HG03095 (cell line): ENCODE data around the gene ZNFX1.
"Not testable (repeated sequence)": the region's sequence is repeated elsewhere in the genome, so short reads cannot be mapped to it uniquely, and the experiment has no call there.

Experiments used
- ATAC-seq: cut with Tn5 transposase; IDR thresholded peaks from one replicate; pipeline ENCODE4 v1.9.1; 2021; ENCODE audit warnings: moderate library complexity; ENCODE audit not compliant: unreplicated experiment

ZNFX1 gene

GRCh38 chr20:49252556-49253350 is 25.1 kb downstream of the ZNFX1 start:
- no peak for ATAC-seq

DNA sequence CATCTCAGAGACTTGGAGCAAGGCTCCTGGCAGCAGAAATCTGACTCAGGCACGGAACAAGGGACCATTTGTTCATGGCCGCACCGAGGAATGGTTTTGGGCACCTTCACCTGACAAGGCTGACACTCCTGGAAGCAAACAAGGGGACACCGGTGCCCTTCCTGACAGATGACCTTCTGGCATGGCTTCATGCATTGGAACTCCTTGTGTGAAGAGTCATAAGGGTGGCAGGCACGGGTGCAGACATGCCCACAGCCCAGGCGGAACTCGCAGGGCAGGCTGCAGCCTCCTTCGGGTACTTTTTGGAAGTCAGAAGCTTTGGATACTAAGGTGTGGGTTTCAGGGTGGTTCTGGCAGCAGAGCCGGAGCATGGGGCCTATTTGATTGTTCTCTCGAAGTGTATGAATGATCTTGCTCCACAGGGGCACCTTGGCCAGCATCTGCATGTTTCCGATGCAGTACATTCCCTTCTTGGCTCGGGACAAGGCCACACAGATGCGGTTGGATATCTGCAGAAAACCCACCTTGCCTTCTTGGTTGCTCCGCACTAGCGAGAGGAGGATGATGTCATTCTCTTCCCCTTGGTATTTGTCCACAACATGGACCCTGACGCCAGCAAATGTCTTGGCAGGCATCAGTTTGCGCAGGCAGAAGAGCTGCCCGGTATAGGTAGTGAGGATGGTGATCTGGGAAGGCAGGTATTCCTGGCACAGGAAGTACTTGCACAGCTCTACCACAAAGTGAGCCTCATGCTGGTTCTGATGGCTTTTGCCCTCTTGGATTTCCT is 28.8 kb downstream of the ZNFX1 start:
- ATAC-seq = no peak

DNA sequence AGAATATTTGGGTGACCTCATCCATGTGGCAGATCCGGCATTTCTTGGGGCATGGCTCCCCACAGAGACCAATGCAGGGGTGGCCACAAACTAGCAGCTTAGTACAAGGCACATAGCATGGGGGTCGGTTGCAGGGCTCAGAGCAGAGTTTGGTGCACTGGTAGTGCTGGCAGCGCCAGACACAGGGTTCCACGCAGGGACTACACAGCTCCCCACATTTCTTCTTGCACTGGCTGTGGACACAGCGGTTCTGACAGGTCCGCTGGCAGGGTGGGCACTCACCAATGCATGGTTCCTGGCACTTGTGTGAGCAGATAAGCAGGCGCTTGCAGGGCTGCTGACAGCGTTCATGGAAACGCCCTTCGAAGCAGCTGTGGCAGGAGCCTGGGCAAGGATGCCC is 29.6 kb downstream of the ZNFX1 start:
- no peak for ATAC-seq

GRCh38 chr20:49247792-49248191 is 30.1 kb downstream of the ZNFX1 start:
- ATAC-seq = no peak

DNA sequence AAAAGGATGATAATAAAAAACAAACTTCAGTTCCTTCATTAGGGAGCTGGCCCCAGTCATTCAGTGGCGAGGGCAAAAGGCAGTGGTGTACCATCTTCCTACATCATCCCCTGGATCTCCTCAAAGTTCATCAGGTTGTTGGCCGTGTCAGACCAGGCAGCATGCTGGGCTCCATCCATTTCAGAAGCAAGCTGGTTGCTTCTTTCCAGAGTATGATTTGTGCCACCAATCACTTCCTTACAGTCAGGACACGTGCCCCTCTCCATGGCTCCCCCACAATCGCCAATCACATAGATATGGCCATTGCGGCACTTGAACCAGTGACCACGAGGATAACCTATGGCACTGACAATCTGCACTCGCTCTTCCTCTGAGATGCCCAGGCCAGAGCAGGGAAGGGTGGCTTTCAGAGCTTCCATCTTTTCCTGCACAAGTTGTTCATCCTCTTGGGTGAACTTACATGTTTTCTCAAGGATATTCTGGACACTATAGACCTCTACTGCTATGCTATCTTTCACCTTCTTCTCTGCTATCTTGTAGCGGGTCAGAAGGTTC is 30.6 kb downstream of the ZNFX1 start:
- no peak for ATAC-seq

DNA sequence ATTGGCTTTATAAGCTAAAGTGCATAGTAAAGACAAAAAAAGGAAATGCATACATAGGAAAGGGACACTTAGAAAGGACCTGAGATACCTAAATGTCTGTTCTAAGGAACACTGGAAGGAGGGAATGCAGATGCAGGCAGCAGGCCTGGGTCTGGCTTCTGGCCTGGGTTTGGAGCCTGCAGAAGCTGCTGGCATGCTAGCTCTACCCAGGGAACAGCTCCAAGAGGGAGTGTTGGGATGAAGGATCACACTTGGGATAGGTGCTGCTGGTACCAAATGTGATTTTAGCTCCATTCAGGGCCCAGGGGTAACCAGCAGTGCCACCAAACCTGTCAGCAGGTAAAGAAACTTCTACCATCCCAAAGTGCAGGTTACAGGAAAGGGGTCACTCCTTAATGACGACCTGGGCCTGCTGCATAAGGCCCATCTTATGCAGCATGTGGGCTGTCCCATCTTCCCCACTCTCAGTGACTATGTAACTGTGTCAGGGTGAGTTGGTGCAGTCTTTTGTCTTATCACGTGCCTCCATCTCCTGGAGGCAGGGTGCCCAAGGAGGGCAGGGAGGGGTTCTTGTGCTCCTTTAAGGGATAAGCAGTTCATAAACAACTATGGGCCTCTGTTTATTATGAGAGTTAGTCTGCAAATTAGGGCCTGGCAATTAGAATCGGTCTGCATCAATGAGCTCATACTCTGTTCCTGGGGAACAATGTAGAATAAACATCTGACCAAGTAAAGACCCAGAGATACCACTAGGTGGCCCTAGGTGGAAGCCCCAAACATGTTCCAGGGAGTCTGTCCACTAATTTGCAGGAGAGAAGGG is 31.7 kb downstream of the ZNFX1 start:
- ATAC-seq = no peak

GRCh38 chr20:49237531-49237930 is 40.3 kb downstream of the ZNFX1 start:
- no peak for ATAC-seq

DNA sequence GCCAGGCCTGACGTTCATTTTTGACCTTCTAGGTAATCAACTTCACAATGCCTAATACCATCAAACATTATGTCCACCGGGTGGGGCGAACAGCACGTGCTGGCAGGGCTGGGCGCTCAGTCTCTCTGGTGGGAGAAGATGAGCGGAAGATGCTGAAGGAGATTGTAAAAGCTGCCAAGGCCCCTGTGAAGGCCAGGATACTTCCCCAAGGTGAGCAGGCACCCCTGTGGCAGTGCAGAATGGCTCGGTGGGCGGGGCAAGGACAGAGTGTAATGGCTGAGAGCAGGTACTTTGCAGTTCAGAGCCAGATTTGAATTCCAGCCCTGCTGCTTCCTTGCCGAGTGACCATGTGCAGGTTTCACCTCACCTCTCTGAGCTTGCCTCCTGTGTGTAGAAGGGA is 41.6 kb downstream of the ZNFX1 start:
- no peak for ATAC-seq

- no peak for ATAC-seq
These were observed 43.0 kb downstream of the ZNFX1 start for GRCh38 chr20:49234831-49235230.

- no peak for ATAC-seq
These were observed 44.6 kb downstream of the ZNFX1 start for GRCh38 chr20:49233226-49233625.

DNA sequence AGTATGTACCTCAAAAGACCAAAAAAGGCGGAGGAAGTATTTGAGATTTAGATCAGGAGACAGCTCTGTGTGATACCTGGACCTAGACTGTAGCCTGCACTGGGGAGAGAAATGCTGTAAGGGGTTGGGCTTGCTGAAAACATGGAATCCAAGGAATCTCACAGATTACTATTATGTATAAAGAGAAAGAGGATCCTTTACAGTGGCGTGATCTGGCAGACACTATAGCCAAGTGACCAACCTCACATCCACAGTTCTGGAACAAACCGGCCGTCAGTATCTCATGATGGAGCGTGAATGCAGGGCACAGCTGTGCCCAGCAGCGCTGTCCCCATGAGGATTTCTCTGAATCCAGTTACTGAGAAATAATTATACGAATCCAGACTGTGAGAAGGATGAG is 46.4 kb downstream of the ZNFX1 start:
- ATAC-seq = no peak

GRCh38 chr20:49230561-49231133 is 47.2 kb downstream of the ZNFX1 start:
- ATAC-seq = no peak

- no peak for ATAC-seq
These were observed 47.8 kb downstream of the ZNFX1 start for GRCh38 chr20:49230021-49230420.

DNA sequence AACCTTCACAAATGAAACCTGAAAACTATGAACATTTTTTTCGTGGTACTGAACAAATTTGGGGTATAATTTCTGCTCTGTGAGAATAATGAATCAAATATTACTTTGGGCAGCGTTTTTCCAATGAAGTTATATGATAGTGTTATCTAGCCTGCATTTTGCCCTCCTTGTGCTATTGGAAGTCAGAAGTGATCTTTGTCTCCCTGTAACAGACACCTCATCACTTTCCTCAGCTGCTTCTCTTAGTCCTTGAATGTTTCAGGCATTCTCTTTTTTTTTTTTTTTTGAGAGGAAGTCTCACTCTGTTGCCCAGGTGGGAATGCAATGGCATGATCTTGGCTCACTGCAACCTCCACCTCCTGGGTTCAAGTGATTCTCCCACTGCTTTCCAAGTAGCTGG is 48.5 kb downstream of the ZNFX1 start:
- no peak for ATAC-seq

- ATAC-seq = no peak
These were observed 49.2 kb downstream of the ZNFX1 start for GRCh38 chr20:49228676-49229075.

GRCh38 chr20:49225896-49226295 is 52.0 kb downstream of the ZNFX1 start:
- no peak for ATAC-seq

DNA sequence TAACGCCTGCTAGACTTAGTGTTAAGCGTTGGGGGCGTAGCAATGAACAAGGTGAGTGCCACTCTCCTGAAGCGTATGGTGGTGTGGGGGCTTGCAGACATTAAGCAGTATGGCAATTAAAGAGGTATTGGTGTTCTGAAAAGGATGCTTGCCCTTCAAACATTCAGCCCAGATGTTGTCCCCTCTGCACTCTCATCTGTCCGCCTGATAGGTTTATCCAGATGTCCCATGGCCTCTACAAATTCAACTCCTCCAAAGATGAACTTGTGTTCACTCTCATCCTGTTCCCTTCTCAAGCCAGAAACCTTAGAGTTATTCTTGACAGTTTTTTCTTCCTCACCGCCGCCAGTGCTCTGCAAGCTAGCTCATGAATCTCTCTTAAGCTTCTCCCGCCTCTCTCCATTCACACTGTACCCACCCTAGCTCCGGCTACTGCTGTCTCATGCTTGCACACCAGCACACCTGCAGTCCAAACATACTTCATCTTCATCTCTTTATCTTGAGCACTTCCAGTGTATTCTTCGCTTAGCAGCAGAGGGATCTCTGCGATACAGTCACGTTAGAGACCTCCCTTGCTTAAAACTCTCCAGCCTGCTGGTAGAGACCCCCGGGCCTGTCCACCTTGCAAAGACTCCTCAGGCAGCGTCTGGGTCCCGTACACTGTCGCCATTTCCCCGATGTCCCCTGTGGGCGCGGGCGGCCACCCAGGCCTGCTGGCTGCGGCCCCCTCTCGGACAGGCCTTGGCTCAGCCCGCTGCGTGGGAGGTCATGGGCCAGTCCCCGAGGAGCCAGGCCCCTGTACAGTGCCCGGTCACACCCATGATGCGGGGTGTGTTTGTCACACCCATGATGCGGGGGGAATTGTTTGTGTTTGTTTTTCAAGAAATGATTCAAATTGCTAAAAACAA is 57.7 kb downstream of the ZNFX1 start:
- no peak for ATAC-seq

DNA sequence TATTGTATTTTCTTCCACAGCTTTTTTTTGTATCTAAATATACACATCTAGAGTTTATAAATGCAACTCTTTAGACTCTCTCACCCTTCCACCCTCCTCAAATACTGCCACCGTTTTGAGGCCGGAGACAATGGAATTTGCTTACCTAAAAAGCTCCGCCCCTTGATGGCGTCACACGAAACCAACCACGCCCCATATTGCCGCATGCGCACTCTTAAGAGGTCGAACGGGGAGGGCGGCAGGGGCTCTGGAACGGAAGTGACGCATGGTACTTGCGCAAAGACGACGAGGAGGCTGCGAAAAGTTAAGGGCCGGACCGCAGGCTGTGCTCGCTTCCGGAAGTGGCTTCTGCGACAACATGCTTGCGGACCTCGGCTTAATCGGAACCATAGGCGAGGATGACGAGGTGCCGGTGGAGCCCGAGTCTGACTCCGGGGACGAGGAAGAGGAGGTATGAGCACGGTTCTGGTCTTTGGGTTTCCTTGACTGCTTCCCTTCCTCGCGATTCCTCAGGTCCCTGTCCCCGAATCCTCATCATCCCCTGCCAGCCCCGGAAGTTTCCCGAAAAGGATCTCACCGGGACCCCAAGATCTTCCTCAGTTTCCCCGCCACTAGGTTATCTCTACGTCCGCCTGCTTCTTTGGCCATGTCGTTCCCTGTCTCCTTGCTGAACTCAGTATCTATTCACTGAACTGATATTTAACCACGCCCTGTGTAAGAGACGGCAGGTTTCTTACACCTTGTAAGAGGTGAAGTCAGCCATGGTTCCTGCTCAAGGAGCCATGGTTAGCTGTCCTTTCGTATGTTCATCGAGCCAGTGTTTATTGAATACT is 58.5 kb downstream of the ZNFX1 start, which contains the start of gene DDX27:
DDX27 (plus strand) TSS at position 326 of the 833 bp plus-strand sequence; CDS start at position 359, 33 bp downstream.
- ATAC-seq = peak; percentile 74

- ATAC-seq = not testable (repeated sequence)
These were observed 59.1 kb downstream of the ZNFX1 start for GRCh38 chr20:49218739-49219090.
